GM21367 (cell line): ENCODE results near the gene PHACTR1.

Experiments used
- ATAC-seq: cut with Tn5 transposase; IDR thresholded peaks from one replicate; pipeline ENCODE4 v1.9.1; 2021; ENCODE audit not compliant: unreplicated experiment

The PHACTR1 gene

DNA sequence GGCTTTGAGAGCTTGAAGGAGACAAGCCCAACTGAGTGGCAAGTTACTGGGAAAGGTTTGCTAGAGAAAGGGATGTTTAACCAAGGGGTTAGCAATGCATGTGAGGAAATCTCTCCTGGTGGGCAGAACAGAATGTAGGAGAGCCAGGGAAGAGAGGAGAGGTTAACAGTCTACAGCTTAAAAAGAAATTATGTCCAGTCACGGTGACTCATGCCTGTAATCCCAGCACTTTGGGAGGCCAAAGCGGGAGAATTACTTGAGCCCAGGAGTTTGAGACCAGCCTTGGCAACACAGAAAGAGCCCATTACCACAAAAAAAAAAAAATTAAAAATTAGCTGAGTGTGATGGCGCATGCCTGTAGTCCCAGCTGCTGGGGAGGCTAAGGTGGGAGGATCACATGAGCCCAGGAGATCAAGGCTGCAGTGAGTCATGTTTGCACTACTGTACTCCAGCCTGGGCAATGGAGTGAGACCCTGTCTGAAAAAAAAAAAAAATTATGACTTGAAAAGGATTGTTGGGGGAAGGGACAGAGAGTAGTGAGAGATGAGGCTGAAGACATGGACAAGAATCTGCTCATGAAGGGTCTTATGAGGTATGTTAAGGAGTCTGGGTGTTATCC lies 346.8 kb downstream of the PHACTR1 start:
- no peak for ATAC-seq

DNA sequence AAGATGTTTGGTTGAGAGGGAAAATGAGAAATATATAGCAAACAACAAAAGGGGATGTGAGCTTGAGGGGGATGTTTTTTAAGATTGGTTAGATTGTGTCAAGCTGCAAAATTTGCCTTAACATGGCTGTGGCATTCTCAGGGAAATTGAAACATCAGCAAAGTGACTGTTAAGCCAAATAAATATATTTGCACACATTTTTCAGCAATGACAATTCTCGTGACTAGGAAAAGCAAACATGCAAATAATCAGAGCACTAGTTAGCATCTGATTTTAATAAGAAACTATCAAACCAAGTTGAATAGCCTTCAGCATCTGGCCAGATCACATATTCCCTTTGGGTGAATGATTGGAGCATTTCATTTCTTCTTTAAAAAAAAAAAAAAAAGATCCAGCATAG lies 349.0 kb downstream of the PHACTR1 start:
- ATAC-seq, result no peak

- no peak for ATAC-seq
Measured at GRCh38 chr6:13066050-13066449, 349.5 kb downstream of the PHACTR1 start.

DNA sequence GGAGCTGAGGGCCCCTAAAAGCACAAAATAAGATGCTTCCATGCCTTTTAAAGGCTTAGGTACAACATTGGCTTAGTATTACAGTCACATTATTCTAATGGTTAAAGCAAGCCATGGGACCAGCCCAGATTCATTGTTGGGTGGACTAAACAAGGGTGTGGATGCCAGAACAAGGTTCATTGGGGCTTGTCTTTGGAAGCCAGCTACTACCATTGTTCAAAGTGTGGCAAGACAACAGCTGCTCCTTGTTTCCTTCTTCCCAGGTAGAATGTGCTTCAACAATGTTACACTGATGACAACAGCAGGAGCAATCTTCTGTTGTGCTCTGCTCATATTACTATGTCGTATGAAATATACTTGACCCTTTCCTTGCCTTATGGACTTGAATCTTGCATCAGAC lies 350.3 kb downstream of the PHACTR1 start:
- ATAC-seq, result no peak

GRCh38 chr6:13068586-13069210 lies 352.1 kb downstream of the PHACTR1 start:
- no peak for ATAC-seq

- ATAC-seq, result no peak
Measured at GRCh38 chr6:13071550-13072345, 355.2 kb downstream of the PHACTR1 start.

DNA sequence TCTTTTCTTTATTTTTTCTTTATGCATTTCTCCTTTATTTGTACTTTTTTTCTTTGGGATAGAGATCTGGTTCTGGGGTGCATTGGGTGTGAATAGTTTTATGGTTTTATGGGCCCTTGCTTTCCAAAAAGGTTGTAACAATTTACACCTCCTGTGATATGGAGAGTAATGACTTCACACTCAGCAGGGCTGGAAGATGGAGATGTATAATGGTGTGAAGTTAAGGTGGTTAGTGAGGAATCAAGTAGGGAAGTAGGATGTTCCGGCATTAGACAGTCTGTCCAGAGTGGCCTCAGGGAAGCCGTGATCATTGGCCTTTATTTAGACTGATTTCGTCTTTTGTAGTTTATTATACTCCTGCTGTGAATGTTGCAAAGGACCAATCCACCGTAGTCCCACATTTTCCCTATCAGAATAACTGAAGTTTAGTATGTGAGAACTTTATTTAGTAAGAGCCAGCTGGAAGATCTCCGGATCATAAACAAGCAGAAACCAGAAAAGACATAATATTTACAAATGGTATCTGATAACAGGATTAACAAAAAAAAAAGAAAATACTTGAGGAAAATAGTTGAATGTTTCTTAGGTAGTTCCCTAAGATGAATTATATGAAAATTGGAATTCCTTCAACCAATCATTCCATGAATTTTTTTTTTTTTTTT lies 356.2 kb downstream of the PHACTR1 start:
- no peak for ATAC-seq

DNA sequence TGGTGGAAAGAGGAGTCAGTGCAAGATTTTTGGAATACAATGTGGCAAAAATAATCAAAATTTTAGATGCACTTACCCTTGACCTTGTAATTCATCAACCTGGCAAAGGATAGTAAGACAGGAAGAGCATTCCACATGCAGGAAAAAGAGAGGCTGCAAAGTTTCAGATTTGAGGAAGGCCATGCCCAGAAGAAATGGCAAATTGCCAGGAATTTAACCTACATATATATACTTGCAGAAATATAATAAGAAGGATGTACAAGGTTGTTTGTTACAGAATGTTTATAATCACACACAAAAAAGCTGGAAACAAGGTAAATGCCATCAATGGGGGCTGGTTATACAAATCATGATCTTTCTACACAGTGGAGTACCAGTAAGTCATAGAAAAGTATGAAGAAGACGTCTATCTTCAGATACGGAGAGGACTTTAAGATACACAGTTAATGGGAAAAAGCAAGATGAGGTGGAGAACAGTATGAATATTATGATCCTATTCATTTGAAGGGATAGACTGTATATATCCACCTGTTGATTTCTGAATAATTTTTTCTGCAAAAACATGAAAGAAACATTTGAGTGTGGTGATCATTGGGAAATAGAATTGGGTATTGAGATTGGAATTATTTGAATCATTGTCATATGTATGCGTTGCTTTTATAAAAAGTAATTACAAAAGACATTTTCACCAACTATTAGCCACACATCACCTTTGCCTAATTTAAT lies 358.0 kb downstream of the PHACTR1 start:
- no peak for ATAC-seq

- no peak for ATAC-seq
Measured at GRCh38 chr6:13075141-13075845, 358.7 kb downstream of the PHACTR1 start.

DNA sequence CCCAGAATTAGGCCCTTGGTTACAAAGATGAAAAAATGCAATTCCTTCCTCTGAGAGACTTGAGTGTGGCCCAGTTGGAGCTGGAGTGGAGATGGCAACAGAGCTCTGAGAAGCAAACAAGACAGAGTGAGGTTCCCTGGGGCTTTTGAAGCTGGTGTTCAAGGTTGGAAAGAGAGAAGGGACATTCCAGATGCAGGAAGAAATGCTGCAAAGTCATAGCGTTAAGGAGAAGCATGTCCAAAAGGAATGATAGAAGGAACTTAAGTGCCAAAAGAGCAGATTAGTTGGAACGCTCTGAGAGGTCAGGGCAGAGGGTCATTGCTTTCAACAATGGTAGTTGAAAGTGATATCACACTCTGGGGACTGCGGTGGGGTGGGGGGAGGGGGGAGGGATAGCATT lies 360.0 kb downstream of the PHACTR1 start:
- ATAC-seq, result no peak

DNA sequence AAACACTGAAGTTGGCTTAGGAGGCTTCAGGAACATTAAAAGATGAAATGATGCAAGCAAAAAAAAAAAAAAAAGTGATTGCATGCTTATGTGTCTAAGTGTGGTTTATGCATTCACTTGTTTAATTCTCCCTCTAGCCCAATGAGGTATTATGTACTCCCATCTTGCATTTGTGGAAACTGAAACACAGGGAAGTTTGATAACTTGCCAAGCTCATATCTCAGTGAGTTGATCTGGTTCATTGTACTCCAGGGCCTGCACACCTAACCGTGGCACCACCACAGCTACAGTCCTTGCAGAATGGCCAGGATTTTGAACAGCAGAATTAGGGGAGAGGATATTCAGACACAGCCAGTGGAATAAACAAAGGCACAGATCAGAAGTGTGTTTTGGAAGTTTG lies 360.6 kb downstream of the PHACTR1 start:
- no peak for ATAC-seq

GRCh38 chr6:13079096-13079723 lies 362.6 kb downstream of the PHACTR1 start:
- ATAC-seq, result no peak

DNA sequence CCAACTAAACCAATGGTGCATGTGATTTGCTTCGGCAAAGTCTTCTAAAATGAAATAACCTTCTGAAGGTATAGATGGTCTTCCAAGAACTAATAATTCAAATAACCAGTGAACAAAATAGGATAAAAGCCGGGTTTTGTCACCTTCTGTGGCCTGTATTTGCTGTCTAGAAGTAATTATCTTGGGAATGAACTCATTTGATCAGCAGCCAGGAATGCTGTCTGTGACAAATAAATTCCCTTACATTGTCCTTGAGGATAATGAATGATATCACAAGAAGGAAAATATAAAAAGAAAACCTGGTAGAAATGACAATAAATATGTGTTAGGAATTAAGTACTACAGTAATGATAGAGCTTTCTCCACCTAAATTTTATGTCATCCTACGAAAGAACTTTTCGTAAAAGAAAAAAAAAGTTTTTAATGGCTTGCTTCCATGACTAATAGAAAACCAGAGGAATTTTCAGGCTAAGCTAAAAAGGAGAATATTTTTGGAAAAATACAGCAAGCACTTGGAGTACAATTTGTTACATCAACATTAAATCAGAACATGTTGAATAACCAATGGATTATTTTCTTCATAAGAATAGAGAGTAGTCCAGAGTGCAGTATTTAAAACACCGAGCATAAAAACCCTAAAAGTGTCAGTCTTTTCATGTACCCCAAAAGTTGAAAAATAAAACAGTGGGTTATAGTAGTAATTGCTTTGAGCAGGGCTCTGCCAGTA lies 364.1 kb downstream of the PHACTR1 start:
- no peak for ATAC-seq

GRCh38 chr6:13081189-13081563 lies 364.6 kb downstream of the PHACTR1 start:
- no peak for ATAC-seq

DNA sequence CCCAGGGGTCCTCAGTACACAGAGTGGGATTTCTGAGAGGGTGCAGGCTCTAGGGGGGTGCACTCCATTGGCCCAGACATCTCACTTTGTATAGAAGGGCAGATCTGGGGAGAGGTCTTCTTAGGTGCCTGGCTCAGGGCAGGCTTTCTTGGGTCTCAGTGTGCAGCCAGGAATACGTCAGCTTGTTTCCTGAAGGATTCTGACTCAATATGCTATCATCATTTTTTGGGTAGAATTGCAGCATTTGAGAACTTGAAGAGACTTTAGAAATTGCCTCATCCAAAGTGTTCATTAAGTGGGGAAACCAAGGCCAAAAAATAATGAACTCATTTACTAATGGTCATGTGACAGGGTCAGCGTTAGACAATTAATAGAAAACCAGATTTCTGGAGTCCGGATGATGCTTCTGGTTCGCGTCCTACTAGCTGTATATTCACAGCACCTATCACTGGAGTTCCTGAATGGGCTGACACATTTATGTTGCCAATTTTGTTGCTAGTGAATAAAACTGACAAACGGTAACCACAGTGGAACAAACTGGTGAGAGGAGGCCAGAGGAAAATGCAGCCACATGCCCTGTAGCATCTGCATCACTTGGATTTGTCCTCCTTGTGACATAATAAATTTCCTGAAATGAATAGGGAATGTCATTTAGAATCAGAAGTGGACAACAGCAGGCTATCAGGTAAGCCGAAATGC lies 372.9 kb downstream of the PHACTR1 start:
- no peak for ATAC-seq

GRCh38 chr6:13091192-13091591 lies 374.6 kb downstream of the PHACTR1 start:
- ATAC-seq, result no peak

GRCh38 chr6:13094781-13095425 lies 378.3 kb downstream of the PHACTR1 start:
- no peak for ATAC-seq

GRCh38 chr6:13096084-13096483 lies 379.5 kb downstream of the PHACTR1 start:
- ATAC-seq, result no peak
